UCSD-AML1 (cell line): ENCODE results near the gene ACSL1.

Source experiments
- DNase-seq: peaks from one replicate; lab custom pipeline; 2025; ENCODE audit not compliant: unreplicated experiment; lab: John Stamatoyannopoulos, UW

ACSL1 gene, protein sequence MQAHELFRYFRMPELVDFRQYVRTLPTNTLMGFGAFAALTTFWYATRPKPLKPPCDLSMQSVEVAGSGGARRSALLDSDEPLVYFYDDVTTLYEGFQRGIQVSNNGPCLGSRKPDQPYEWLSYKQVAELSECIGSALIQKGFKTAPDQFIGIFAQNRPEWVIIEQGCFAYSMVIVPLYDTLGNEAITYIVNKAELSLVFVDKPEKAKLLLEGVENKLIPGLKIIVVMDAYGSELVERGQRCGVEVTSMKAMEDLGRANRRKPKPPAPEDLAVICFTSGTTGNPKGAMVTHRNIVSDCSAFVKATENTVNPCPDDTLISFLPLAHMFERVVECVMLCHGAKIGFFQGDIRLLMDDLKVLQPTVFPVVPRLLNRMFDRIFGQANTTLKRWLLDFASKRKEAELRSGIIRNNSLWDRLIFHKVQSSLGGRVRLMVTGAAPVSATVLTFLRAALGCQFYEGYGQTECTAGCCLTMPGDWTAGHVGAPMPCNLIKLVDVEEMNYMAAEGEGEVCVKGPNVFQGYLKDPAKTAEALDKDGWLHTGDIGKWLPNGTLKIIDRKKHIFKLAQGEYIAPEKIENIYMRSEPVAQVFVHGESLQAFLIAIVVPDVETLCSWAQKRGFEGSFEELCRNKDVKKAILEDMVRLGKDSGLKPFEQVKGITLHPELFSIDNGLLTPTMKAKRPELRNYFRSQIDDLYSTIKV

DNA sequence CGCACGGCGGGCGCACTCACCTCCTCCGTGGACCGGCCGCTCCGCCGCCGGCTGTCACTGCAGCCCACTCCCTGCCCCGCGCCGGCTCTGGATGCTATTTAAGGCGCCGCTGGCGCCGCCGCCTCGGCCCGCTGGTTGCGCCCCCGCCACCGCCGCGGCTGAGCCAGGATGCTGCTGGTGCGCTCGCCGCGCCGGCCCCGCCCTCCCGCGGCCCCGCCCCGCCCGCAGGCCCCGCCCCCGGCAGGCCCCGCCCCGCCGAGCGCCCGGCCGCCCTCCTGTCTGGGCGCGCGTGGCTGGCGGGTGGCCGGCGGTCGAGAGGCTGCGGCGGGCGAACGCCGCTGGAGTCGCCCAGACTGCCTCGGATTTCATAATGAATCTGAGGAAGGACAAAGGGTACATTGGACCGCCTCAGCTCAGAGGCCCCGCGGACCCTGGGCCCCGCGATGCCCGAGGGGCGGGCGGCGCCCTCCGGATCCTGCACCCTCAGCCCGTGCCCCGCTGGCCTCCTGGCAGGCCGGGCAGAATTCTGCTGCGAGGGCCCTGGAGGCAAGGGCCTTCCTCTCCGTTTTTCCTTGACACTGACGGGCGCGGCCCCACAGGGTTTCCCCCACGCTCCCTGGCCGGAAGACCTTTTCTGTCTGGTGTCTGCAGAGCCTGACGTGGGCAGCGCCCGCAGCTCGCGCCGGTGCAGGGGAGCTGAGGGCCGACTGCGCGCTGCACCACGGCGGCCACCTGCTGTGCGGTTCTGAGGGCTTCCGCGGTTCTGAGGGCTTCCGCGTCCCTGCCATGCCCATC, at the start of gene ACSL1:
ACSL1 (minus strand) TSS at position 73 of the 795 bp plus-strand sequence. CDS start 22,454 bp downstream, outside the sequence.
- peak; percentile 63 for DNase-seq

DNA sequence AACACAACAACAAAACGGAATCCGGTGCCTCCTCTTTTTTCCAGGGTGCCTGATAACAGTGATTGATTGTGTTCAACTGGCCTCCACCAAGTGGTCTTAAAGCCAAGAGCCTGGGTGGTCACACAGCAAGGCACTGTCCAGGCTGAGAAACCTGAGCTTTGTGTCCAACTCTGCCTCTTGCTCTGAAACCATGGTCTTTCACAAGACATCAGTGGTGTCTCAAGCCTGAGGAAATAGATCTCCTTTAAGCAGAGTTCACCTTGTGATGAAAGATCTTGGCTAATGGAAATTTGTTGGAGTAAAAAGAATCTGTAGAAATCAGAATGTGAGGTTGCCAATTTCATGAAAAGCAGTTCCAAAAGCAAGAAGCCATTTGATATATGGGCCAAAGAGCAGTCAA, 47.3 kb upstream of the ACSL1 start:
- DNase-seq: no peak

DNA sequence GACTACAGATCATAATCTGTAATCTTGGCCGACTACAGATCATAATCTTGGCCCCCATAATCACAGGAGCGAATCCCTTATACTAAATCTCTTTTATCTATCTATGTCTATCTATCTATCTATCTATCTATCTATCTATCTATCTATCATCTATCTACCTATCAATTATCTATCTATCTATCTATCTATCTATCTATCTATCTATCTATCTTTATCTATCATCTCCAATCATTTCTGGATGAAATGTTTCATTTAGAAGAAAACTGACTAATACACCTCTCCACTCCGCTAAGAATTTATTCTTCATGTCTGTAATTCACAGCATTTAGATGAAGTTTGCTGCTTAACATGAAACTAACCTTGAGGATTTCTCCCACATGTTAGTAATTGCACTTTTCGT, 45.0 kb upstream of the ACSL1 start:
- no peak for DNase-seq

DNA sequence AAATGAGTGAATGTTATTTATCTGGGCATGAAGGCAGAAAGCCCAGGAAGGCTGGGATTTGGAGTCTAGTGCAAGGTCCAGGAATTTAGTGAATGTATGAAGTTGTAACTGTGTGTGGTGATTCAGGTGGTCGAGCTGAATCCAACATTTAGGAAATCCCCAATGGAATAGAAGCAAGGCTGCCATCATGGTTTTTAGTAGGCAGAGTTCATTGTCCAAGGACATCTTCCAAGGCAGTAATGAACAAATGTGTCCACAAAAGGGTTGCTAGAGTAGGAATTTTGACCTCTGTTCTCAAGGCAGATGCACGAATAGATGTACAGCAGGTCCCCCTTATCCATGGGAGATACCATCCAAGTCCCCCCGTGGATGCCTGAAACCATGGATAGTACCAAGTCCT, 42.9 kb upstream of the ACSL1 start:
- no peak for DNase-seq

DNA sequence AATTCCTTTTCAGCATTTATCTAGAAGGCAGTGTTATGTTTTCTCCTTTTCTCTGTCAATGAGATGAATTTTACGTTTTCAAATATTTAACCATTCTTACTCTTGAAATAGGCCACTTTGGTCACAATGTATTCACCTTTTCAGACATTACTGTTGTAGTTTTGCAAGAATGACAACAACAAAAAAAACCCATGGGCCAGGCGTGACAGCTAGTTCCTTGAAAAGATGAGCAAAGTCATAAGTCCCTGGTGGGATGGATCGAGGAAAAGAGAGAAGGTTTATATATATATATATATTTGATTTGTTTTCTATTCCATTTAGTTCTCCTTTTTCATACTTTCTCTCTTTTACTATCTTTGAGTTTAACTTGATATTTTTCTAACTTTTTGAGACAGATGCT, 38.1 kb upstream of the ACSL1 start:
- DNase-seq: no peak

DNA sequence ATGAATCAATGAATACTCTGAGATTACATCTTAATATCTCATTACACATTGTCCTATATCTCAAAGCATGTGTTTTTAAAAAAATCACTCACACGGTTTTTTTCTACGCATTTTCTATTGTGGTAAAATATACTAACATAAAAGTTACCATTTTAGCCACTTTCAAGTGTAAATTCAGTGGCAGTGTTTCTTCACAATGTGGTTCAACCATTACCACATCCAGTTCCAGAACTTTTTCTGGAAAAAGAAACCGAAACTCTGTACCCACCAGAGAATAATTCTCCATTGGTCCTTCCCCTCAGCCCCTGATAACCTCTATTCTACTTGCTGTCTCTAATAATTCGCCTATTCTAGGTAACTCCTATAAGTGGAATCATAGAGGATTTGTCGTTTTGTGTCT, 35.3 kb upstream of the ACSL1 start:
- no peak for DNase-seq

DNA sequence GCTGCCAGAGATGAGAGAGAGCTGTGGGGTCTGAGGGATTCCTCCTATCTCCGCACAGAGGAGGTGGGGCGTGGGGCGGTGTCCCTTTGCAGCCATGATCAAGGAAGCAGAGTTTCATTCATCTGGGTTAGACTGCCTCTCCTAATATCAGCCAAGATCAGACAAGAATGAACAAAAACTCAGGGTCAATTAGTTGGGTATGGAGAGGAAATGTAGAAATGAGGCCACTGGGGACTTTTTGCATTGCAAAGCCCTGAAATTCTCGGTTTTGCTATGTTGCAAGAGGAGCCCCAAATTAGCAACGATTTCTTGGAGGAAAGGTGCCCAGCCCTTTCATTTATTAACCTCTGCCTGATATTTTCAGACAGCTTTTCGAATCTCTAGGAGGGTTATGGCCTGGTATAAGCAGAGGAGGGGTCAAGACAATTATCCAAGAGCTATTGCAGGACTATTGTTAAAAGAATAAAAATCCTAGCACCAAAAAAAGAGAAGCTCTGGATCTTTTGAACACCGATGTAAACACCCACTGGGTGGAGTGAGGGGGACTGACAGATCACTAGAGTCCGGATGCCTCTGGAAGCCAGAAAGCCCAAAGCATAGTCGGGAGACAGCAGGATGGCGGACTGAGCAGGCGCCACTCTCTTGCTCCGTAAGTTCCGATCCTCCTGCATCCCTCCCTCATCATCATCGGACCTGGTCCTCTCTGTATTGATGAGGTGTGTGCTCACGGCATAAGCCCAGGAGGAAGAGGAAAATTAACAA, 34.4 kb upstream of the ACSL1 start:
- no peak for DNase-seq

DNA sequence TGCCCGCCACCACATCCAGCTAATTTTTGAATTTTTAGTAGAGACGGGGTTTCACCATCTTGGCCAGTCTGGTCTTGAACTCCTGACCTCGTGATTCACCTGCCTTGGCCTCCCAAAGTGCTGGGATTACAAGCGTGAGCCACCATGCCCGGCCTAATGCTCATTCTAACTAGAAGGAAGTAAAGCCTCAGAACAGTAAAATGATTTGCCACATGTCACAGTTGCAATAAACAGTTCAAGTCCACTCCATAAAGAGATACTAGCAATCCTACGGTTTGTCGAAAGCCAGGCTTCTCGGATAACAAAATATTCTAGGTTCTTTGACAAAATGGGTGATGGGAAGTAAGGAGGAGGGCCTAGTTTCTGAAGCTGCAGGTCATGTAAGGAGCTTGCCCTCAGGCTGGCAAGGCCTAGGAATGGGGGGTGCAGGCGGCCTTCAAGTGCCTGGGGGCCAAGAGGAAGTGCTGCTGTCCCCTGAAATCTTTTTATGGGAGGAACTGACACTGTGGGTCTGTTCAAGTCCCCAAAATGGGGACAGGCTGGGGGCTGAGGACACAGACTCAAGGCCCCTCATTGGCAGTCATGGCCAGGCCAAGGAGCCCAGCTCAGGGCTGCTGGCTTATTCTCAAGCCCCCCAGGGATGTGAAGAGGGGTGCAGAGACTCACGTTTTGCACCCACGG, 31.8 kb upstream of the ACSL1 start:
- DNase-seq: no peak

DNA sequence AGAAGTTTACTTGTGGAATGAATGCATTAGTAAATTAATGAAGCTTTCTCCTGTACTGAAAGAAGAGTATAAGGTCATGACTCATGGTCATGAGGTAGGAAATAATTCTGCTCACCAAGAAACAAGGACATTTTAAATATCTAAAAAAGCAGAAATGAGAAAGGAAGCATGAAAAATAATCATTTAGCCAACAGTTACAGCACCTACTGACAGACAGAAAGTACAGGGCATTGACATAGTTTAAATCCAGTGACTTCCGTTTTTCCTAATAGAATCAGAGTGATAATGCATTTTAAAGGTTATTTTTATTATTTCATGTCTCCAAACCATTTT, 30.5 kb upstream of the ACSL1 start:
- no peak for DNase-seq

DNA sequence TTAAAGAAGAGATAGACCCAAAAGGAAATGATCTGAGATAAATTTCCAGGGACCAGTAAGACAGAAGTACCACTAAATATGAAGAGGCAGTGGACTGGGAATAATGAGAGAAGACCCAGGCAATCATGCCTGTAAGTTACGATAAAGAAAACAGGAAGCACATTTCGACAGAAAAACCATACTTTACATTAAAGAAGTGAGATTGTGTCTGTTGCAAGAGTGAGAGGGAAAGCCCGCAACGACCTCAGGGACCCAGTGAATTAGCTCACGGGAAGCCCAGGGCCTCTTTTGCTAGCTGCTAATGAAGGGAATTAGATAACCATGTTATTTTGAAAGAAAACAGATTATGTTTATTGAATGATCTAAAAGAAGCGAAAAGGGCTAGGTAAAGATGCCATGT, 28.9 kb upstream of the ACSL1 start:
- peak; percentile 23 for DNase-seq

DNA sequence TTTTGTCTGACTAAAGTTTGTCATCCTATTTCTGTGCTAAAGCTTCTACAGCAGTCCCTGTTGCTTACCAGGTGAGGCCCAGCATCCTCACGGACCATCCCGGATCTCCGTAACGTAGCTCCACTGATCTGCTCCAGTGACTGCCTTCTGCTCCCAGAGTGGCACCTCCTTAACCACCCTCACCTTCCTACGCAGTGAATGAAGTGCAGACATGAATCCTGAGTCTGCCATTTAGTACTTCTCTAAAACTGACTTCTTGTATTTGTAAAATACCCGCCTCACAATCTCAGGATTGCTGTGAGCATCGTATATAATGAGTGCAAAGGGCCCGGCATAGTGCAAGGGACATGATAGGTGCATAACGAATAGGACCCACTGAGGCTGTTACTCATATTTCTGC, 27.7 kb upstream of the ACSL1 start:
- no peak for DNase-seq

DNA sequence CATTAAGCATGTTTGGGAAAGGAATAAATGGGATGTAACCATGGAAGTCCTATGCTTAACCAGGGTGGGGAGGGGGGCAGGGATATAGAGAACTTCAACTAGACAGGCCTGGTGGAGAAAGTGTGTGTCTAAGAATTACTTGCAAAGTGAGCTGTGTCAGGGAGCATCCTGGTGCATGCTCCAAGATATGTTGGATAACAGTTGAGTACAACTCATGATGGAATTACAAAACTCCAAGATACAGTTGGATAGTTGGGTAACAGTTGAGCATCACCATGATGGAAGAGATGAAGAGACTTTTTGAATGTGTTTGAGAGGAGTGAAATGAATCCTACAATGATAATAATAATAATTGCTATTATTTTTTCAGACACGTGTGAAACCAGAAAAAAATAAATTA, 26.1 kb upstream of the ACSL1 start:
- DNase-seq: no peak

DNA sequence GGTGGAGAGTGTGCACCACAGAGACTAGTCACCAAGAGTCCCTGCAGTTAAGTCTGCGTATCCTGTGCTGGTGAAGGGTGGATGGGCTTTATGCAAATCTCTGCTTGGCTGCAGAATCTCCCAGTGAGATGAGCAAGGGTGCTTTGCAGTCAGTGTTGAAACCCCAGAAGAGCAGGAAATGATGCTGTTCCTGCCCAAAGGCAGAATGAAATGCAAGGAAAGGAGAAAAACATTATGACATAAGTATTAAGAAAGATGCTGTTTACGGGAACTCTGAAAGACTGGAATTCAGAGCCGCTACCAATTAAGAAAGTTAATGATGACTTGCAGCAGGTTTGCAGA, 25.4 kb upstream of the ACSL1 start:
- DNase-seq: no peak

DNA sequence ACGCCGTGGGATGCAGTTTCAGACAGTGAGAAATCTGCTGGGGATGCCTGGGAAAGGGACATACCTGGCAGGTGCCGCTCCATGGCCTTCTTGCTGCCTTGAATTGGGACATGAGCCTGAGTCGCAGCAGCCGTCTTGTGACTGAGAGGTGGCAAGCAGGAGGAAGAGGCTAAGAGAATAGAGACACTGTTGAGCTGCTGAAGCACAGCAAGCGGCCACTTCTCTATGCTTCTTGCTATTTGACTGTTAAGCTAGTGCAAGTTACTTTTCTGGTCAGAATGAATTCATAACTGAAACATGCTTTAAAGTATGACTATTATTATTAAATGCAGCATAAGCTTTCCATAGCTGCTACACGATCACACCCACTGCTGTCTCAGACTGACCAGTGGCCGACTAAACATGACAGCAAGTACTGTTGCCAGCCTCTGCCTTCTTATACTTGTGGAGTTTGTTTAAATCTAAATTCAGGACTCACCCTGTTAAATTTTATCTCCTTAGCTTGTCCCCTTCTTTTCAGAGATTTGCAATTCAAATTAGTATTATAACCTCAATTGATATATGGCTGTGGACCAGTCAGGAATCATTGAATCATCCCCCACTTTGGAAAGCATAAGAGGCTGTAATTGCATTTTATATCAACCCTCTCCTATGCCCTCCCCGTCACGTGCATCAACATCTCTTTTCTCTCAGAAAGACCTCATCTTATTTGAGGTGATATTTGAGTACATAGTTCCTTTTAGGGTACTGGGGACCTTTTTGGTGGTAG, 24.8 kb upstream of the ACSL1 start:
- no peak for DNase-seq

DNA sequence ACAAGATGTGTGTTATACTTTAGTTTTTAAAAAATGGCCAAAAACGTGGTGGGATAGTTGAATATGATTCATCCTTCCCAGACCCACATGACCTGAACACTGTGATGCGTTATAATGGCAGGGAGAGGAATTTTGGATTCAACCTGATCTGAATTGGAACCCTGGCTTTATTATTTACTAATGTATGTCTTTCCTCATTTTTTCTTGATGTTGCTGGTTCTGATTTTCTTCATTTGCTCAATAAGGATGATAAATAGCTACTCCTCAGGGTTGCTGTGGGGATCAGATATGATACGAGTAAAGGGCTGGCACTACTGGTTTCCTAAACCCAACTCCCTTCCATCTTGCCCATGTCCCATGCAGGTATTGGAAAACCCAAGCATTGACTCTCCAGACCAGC, 24.2 kb upstream of the ACSL1 start:
- DNase-seq: no peak

DNA sequence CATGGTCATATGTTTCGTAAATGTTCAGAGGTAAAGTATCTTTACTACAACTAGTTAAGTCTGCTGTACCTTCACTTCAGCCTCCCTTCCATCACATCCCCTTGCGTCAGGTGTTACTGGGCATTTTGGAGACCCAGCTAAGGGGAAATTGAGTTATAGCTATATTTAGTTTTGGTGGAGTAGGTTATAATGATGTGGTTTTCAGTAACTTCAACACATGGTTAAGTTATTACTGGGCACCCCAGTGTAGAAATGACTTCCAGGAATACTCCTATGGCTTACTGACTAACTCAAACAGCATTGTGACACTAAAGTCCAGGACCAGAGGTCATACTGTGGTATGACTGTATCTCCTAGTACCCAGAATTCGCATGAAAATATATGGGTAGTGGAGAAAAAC, 23.4 kb upstream of the ACSL1 start:
- DNase-seq: no peak

DNA sequence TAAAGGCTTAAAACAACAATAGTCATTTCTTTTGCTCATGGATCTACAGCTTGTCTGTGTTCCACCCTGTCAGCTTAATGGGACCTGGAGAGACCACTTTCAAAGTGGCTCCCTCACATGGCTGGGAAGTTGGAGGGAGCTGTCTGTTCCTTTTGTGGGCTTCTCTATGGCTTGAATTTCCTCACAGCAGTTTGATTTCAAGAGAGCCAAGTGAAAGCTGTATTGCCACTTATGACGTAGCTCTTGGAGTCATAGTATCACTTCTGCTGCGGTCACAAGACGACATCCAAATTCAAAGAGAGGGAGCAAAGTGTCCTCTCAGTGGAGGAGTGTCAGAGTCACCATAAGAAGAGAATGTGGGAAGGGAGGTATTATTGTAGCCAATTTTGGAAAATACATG, 22.7 kb upstream of the ACSL1 start:
- no peak for DNase-seq

DNA sequence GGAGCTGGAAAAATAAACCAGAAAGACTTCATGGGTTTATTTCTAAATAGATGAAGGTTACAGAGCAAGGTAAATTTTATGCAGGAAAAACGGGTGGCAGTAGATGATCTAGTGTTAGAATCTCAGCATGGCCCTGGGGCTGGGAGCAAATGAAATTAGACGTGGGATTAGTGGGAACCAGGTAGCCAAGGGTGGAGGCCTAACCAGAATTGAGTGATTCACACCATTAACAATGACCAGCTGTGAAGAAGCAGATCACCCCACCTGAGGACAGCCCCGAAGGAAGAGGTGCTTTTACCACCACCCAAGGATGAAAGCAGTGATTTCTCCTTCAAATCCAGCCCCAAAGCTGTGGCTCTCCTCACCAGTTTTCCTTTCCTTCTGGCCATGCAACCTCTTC, 20.8 kb upstream of the ACSL1 start:
- no peak for DNase-seq

DNA sequence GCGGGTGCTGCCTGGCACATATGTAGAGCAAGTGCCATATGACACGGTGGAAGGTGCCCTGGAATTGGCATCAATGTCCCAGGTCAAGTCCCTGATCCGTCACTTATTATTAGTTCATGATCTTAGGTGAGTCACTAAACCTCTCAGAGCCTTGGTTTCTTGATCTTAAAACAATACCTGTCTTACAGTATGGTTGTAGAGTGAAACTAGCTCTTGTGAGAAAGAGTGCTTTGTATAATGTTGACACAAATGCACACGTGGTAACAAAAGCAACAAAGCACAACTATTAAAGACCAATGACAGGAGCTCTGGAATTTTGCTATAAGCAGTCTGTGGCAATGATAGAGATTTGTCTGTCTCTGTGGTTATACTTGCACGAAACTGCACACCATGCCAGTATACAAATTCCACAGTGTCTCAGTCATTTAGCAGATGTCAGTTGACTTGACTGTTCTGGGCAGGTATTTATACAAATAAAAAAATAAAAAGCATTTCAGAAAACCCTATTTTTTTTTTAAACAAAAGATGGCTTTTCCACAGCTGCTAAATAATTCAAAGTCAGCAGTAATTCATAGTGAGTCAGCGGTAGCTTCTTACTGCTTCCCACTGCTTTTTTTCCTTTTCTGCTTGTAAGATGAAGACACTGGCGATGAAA, 19.7 kb upstream of the ACSL1 start:
- no peak for DNase-seq

DNA sequence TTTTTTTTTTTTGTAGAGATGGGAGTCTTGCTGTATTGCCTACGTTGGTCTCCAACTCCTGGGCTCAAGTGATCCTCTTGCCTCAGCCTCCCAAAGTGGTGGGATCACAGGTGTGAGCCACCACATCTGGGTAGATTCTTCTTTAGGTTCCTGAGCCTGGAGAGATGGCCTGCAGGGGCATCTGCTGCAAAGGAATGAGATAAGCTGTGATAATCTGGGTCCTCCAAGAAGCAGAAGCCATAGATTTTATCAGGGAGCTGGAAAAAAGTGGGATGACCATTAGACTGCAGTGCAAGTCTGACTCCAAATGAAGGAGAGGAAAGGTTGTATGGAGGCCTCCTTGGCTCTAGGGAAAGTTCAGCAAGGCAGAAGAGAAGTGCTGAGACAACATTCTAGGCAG, 19.0 kb upstream of the ACSL1 start:
- no peak for DNase-seq
